K562 (cell line): ENCODE results near the gene MANEAL. TPM values are rescaled to one million over a fixed set of nuclear protein-coding genes. Genes with fewer than 3 reads are reported as not detected.

ENCODE experiments used
- CTCF ChIP-seq, 3 experiments: IDR thresholded peaks in 2 of 3; conservative IDR thresholded peaks in 1 of 3; 2 replicates each; pipeline ENCODE4 v1.5.1; 2011 to 2012; ENCODE audit warnings: low read length in 3 of 3, mild to moderate bottlenecking in 3 of 3, control low read depth in 2 of 3, improper control_type of control experiment in 1 of 3, inconsistent platforms in 1 of 3, low read depth in 1 of 3, mixed read lengths in 1 of 3, moderate library complexity in 1 of 3; ENCODE audit not compliant: insufficient read depth in 2 of 3
- CXXC5 ChIP-seq: fragments of 250-450 bp; sonication (Bioruptor Pico); IDR thresholded peaks from 2 replicates; pipeline ENCODE4 v1.8.0; 2022; ENCODE audit warnings: inconsistent platforms, mild to moderate bottlenecking, moderate library complexity
- FUS ChIP-seq: fragments of 200-400 bp; formaldehyde crosslinking; optimal IDR thresholded peaks from 2 replicates; pipeline ENCODE3; 2017; ENCODE audit warnings: low read depth, low read length
- KDM5B ChIP-seq: fragments of 200-600 bp; sonication (generic); IDR thresholded peaks from 2 replicates; pipeline ENCODE4 v1.6.1; 2012; ENCODE audit warnings: low read depth, mild to moderate bottlenecking, moderate library complexity, low read length, control low read depth, inconsistent platforms; ENCODE audit not compliant: insufficient replicate concordance
- SMARCA4 ChIP-seq: fragments of 450-650 bp; IDR thresholded peaks from 2 replicates; pipeline ENCODE4 v1.6.1; 2016
- ZC3H8 ChIP-seq: fragments of 450-650 bp; IDR thresholded peaks from 2 replicates; pipeline ENCODE4 v1.6.1; 2017
- ZNF12 ChIP-seq: sonication (generic); formaldehyde crosslinking; IDR thresholded peaks from 2 replicates; pipeline ENCODE4 v1.4.0; 2020; ENCODE audit warnings: mild to moderate bottlenecking, missing genetic modification reagents
- polyA plus RNA-seq, 8 experiments: library from polyadenylated mRNA; depleted of rRNA in 4 of 8; stranded (reverse) in 5 of 8; unstranded in 3 of 8; fragments of >200 nt; fragmentation: Nextera tagmentation in 2 of 8; fragmentation: Illumina TruSeq in 1 of 8; extraction: Ambion mirVana in 2 of 8; extraction: Trizol in 1 of 8; gene quantifications; 2 replicates each; pipeline versions ENCODE4 v1.2.1 to v1.2.3, GENCODE V29; 2011 to 2014; ENCODE audit warnings: inconsistent platforms in 1 of 8, missing spikeins in 1 of 8
- total RNA-seq, 7 experiments: library from RNA; depleted of rRNA in 6 of 7; stranded (reverse); fragments of >200 nt in 6 of 7; fragmentation: Illumina TruSeq in 2 of 7; extraction: Trizol in 2 of 7; gene quantifications; 2 replicates each; pipeline versions ENCODE4 v1.2.1 to v1.2.3, GENCODE V29; 2011 to 2021; ENCODE audit warnings: low replicate concordance in 1 of 7
- TF ChIP-seq, protein P1 (sequence below): fragments of 450-650 bp; formaldehyde crosslinking; IDR thresholded peaks from 2 replicates; pipeline ENCODE4 v1.4.0; 2022; ENCODE audit warnings: mild to moderate bottlenecking, moderate library complexity

Gene MANEAL
- total and polyA plus RNA-seq, 9 of the 15 experiments (the other 6 are each of a cell fraction or from before 2014, with no cell fraction given) = 0.37 to 3.2 (median 1.2) TPM

DNA sequence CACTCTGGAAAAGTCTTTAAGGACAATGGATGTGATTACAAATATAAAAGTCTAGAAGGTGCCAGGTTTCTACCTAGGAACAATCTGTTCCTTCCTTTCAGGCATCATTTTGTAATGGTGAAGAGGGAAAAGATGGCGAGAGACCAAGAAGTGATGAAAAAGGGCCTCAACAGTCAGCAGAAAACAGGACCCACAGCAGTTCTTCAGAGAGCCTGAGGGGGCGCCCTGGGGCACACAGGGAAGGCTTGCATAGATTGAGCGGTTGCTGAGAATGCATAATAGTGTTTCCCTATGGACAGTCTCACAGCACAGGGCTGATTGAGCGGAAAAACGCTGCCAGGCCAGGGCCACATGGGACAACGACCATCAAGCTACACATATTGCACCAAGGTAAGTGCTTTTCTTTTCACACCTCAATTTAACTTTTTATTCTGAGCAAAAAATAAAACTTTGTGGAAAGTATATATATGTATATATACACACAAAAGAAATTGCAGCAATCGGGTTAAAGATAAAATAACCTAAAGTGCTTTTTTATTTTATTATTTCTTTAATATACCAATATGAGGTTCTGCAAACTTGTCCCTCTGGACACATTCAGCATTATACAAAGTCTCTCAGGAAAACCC is 17.5 kb downstream of the MANEAL start (continued):
- TF ChIP-seq CTCF (IDR thresholded peaks at IDR 0.05 in 2 of 3, conservative IDR thresholded peaks at IDR 0.05 in 1 of 3; ENCODE audit: insufficient read depth in 2 of 3, low read depth in 1 of 3, low read length in 3 of 3) = peak; percentile 90 to 99 (median 96)
- TF ChIP-seq CXXC5 (CRISPR knock-in tag) = peak; percentile 30; the same call in 1 of the 2 replicates
- TF ChIP-seq SMARCA4 = no peak
- TF ChIP-seq KDM5B = no peak
- no peak for TF ChIP-seq ZC3H8
- TF ChIP-seq ZNF12 (CRISPR knock-in tag) = no peak
- TF ChIP-seq, protein P1, sequence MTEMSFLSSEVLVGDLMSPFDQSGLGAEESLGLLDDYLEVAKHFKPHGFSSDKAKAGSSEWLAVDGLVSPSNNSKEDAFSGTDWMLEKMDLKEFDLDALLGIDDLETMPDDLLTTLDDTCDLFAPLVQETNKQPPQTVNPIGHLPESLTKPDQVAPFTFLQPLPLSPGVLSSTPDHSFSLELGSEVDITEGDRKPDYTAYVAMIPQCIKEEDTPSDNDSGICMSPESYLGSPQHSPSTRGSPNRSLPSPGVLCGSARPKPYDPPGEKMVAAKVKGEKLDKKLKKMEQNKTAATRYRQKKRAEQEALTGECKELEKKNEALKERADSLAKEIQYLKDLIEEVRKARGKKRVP = no peak
- no peak for TF ChIP-seq FUS
